ENCODE measurements around the gene VRK3.

Gene VRK3

GRCh38 chr19:49985871-49986270 is 39.3 kb downstream of the VRK3 start:
- H3K9me3 ChIP-seq (replicated peaks; ENCODE audit: low read length), result no peaks in the 10 kb centered on the region
- H3K36me3 ChIP-seq (ENCODE audit: insufficient read depth, low read length), result peaks cover 24% of the 10 kb centered on the region
- no peak overlapping the region for H3K4me2 ChIP-seq (ENCODE audit: low read length)
- H3K9ac ChIP-seq (ENCODE audit: low read depth, low read length), result no peak overlapping the region
- no peak overlapping the region for H3K4me3 ChIP-seq (ENCODE audit: low read length)
- no peaks in the 10 kb centered on the region for H3K27me3 ChIP-seq (ENCODE audit: control insufficient read depth, insufficient read depth, low read length)
- H3K4me1 ChIP-seq (ENCODE audit: control insufficient read depth, insufficient read depth, low read length), result no peaks in the 10 kb centered on the region

DNA sequence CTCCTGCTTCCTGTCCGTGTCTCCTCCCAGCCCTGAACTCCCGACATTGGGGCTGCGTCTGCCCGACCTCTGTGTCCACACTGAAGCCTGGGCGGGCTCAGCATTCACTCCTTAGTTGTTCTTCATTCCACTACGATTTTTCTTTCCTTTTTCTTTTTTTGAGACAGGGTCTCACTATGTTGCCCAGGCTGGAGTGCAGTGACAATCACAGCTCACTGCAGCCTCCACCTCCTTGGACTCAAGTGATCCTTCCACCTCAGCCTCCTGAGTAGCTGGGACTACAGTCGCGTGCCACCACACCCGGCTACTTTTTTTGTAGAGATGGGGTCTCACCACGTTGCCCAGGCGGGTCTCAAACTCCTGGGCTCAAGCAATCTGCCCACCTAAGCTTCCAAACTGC is 40.7 kb downstream of the VRK3 start:
- H3K9me3 ChIP-seq (replicated peaks; ENCODE audit: low read length), result no peaks in the 10 kb centered on the region
- H3K4me2 ChIP-seq (ENCODE audit: low read length), result no peak overlapping the region
- no peaks in the 10 kb centered on the region for H3K27me3 ChIP-seq (ENCODE audit: control insufficient read depth, insufficient read depth, low read length)
- H3K4me1 ChIP-seq (ENCODE audit: control insufficient read depth, insufficient read depth, low read length), result no peaks in the 10 kb centered on the region
- no peak overlapping the region for H3K4me3 ChIP-seq (ENCODE audit: low read length)
- no peak overlapping the region for H3K9ac ChIP-seq (ENCODE audit: low read depth, low read length)
- H3K36me3 ChIP-seq (ENCODE audit: insufficient read depth, low read length), result peaks cover 22% of the 10 kb centered on the region

- H3K9ac ChIP-seq (ENCODE audit: low read depth, low read length), result no peak overlapping the region
- no peak overlapping the region for H3K4me3 ChIP-seq (ENCODE audit: low read length)
- peaks cover 20% of the 10 kb centered on the region for H3K36me3 ChIP-seq (ENCODE audit: insufficient read depth, low read length)
- no peaks in the 10 kb centered on the region for H3K4me1 ChIP-seq (ENCODE audit: control insufficient read depth, insufficient read depth, low read length)
- H3K27me3 ChIP-seq (ENCODE audit: control insufficient read depth, insufficient read depth, low read length), result no peaks in the 10 kb centered on the region
- no peak overlapping the region for H3K4me2 ChIP-seq (ENCODE audit: low read length)
- no peaks in the 10 kb centered on the region for H3K9me3 ChIP-seq (replicated peaks; ENCODE audit: low read length)
Observed at GRCh38 chr19:49983645-49984229, 41.4 kb downstream of the VRK3 start.

GRCh38 chr19:49981603-49982593 is 43.3 kb downstream of the VRK3 start:
- Histone ChIP-seq H3K27me3 (ENCODE audit: control insufficient read depth, insufficient read depth, low read length) (no peaks in the 10 kb centered on the region), H3K4me1 (ENCODE audit: control insufficient read depth, insufficient read depth, low read length) (no peaks in the 10 kb centered on the region), H3K4me2 (ENCODE audit: low read length) (no peak overlapping the region), H3K4me3 (ENCODE audit: low read length) (no peak overlapping the region), H3K36me3 (ENCODE audit: insufficient read depth, low read length) (peaks cover 19% of the 10 kb centered on the region), H3K9ac (ENCODE audit: low read depth, low read length) (no peak overlapping the region), H3K9me3 (replicated peaks; ENCODE audit: low read length) (no peaks in the 10 kb centered on the region)

GRCh38 chr19:49978324-49978723 is 46.8 kb downstream of the VRK3 start:
- Histone ChIP-seq H3K9me3 (replicated peaks; ENCODE audit: low read length) (no peaks in the 10 kb centered on the region), H3K4me3 (ENCODE audit: low read length) (no peak overlapping the region), H3K9ac (ENCODE audit: low read depth, low read length) (no peak overlapping the region), H3K36me3 (ENCODE audit: insufficient read depth, low read length) (peaks cover 8% of the 10 kb centered on the region), H3K4me1 (ENCODE audit: control insufficient read depth, insufficient read depth, low read length) (no peaks in the 10 kb centered on the region), H3K4me2 (ENCODE audit: low read length) (no peak overlapping the region), H3K27me3 (ENCODE audit: control insufficient read depth, insufficient read depth, low read length) (no peaks in the 10 kb centered on the region)

GRCh38 chr19:49977881-49978280 is 47.3 kb downstream of the VRK3 start:
- Histone ChIP-seq H3K4me1 (ENCODE audit: control insufficient read depth, insufficient read depth, low read length) (no peaks in the 10 kb centered on the region), H3K36me3 (ENCODE audit: insufficient read depth, low read length) (peaks cover 8% of the 10 kb centered on the region), H3K9ac (ENCODE audit: low read depth, low read length) (no peak overlapping the region), H3K4me3 (ENCODE audit: low read length) (no peak overlapping the region), H3K4me2 (ENCODE audit: low read length) (no peak overlapping the region), H3K9me3 (replicated peaks; ENCODE audit: low read length) (no peaks in the 10 kb centered on the region), H3K27me3 (ENCODE audit: control insufficient read depth, insufficient read depth, low read length) (peaks cover 2% of the 10 kb centered on the region)

DNA sequence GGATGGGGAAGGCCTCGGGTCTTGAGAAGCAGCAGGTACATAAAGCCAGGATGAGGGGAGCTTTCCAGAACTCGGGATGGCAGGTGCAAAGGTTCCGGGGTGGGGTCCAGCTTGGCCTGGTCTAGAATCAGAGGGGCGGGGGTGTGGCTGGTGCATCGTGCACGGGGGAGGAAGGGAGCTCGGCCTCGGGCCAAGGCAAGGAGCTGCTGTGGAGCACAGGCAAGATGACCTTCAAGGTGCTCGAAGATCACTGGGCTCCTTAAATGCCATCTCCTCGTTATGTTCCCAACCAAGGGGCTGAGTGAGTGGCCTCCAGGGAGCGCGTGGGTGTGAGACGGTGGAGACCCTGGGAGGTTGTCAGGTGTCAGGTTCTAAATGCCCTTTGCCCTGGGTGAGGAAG is 48.1 kb downstream of the VRK3 start:
- Histone ChIP-seq H3K4me1 (ENCODE audit: control insufficient read depth, insufficient read depth, low read length) (no peaks in the 10 kb centered on the region), H3K9ac (ENCODE audit: low read depth, low read length) (no peak overlapping the region), H3K9me3 (replicated peaks; ENCODE audit: low read length) (no peaks in the 10 kb centered on the region), H3K27me3 (ENCODE audit: control insufficient read depth, insufficient read depth, low read length) (peaks cover 10% of the 10 kb centered on the region), H3K4me2 (ENCODE audit: low read length) (no peak overlapping the region), H3K4me3 (ENCODE audit: low read length) (no peak overlapping the region), H3K36me3 (ENCODE audit: insufficient read depth, low read length) (peaks cover 7% of the 10 kb centered on the region)

DNA sequence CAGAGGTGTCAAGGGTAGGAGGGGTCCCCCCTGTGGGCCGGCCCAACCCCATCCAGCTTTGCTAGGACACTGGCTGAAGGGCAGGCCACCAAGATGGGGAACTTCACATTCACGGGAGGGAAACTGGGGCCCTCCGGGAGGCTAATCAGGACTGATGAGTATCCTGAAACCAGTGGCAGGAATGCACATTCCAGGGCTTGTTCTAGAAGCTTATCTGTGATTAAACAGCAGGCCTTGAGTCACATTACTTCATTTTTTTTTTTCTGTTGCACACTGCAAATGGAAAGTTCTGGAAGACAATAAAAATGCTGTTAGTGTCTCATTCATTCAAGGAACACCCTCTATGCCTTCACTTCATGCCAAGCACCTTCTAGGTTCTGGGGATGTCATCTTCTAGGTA is 48.7 kb downstream of the VRK3 start:
- H3K9me3 ChIP-seq (replicated peaks; ENCODE audit: low read length), result no peaks in the 10 kb centered on the region
- no peak overlapping the region for H3K9ac ChIP-seq (ENCODE audit: low read depth, low read length)
- H3K36me3 ChIP-seq (ENCODE audit: insufficient read depth, low read length), result peaks cover 3% of the 10 kb centered on the region
- H3K4me1 ChIP-seq (ENCODE audit: control insufficient read depth, insufficient read depth, low read length), result no peaks in the 10 kb centered on the region
- peaks cover 10% of the 10 kb centered on the region for H3K27me3 ChIP-seq (ENCODE audit: control insufficient read depth, insufficient read depth, low read length)
- H3K4me3 ChIP-seq (ENCODE audit: low read length), result no peak overlapping the region
- no peak overlapping the region for H3K4me2 ChIP-seq (ENCODE audit: low read length)

GRCh38 chr19:49975051-49975450 is 50.1 kb downstream of the VRK3 start:
- Histone ChIP-seq H3K27me3 (ENCODE audit: control insufficient read depth, insufficient read depth, low read length) (peaks cover 10% of the 10 kb centered on the region), H3K4me2 (ENCODE audit: low read length) (no peak overlapping the region), H3K4me1 (ENCODE audit: control insufficient read depth, insufficient read depth, low read length) (no peaks in the 10 kb centered on the region), H3K36me3 (ENCODE audit: insufficient read depth, low read length) (peaks cover 3% of the 10 kb centered on the region), H3K9ac (ENCODE audit: low read depth, low read length) (no peak overlapping the region), H3K9me3 (replicated peaks; ENCODE audit: low read length) (no peaks in the 10 kb centered on the region), H3K4me3 (ENCODE audit: low read length) (no peak overlapping the region)

DNA sequence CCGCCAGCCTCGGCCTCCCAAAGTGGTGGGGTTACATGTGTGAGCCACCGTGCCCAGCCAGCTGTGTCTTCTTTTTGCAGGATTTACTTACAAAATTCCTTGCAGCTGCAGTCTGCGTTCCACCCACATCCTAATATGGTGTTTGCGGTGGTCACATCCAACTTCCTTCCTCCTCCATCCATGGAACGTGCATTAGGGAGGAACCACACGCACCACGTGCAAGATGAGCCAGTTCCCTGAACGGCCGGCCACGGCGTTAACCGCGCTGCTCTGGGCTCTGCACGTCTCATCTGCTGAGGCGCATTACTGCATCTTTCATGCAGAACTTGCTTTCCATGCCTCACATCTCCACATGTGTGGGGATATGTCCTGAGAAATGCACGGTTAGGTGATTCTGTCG is 51.2 kb downstream of the VRK3 start:
- Histone ChIP-seq H3K4me1 (ENCODE audit: control insufficient read depth, insufficient read depth, low read length) (no peaks in the 10 kb centered on the region), H3K36me3 (ENCODE audit: insufficient read depth, low read length) (peaks cover 3% of the 10 kb centered on the region), H3K9ac (ENCODE audit: low read depth, low read length) (no peak overlapping the region)

DNA sequence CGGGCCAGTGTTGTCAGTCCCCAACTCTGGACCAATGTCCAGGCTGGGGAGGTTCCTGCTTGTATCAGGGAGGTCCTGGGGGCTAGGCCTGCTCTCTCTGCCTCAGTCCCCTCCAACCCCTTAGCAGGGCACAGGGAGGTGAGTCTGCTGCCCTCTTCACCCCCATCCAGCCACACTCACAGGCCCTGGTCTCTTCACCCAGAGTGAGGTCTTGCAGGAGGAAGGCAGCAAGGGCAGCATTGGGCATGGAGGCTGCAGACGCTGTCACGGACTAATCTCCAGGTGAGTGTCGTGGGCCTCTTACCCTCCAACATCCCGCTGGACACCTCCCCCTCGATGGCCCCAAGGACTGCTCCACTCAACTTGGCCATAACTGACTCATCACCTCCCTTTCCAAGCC is 52.3 kb downstream of the VRK3 start:
- Histone ChIP-seq H3K36me3 (ENCODE audit: insufficient read depth, low read length) (peaks cover 3% of the 10 kb centered on the region), H3K4me2 (ENCODE audit: low read length) (no peak overlapping the region), H3K9ac (ENCODE audit: low read depth, low read length) (no peak overlapping the region), H3K27me3 (ENCODE audit: control insufficient read depth, insufficient read depth, low read length) (peaks cover 10% of the 10 kb centered on the region), H3K9me3 (replicated peaks; ENCODE audit: low read length) (no peaks in the 10 kb centered on the region), H3K4me1 (ENCODE audit: control insufficient read depth, insufficient read depth, low read length) (no peaks in the 10 kb centered on the region), H3K4me3 (ENCODE audit: low read length) (no peak overlapping the region)

More for the DNA sequence above, 51.2 kb downstream of the VRK3 start:
- Histone ChIP-seq H3K4me2 (ENCODE audit: low read length) (no peak overlapping the region), H3K4me3 (ENCODE audit: low read length) (no peak overlapping the region), H3K27me3 (ENCODE audit: control insufficient read depth, insufficient read depth, low read length) (peaks cover 10% of the 10 kb centered on the region), H3K9me3 (replicated peaks; ENCODE audit: low read length) (no peaks in the 10 kb centered on the region)
